Mesendoderm (in vitro differentiated cells): ENCODE results near the gene PRPF31.
A peak's percentile ranks its signal among the peaks of the same experiment; 100 is the strongest.

Experiments used
- DNase-seq: peaks from one replicate; pipeline ENCODE4 v3.0.0; 2013
- H2AK5ac ChIP-seq: 2 replicates; pipeline ENCODE4 v1.6.1; 2013; ENCODE audit warnings: low read length, inconsistent platforms
- H2BK120ac ChIP-seq: 2 replicates; pipeline ENCODE4 v1.6.1; 2013; ENCODE audit warnings: low read depth, mild to moderate bottlenecking, low read length, moderate library complexity, mixed read lengths
- H2BK15ac ChIP-seq: replicated peaks from 2 replicates; pipeline ENCODE4 v1.6.1; 2013; ENCODE audit warnings: low read depth, mild to moderate bottlenecking, moderate library complexity
- H2BK5ac ChIP-seq: 2 replicates; pipeline ENCODE4 v1.6.1; 2013; ENCODE audit warnings: low read length, inconsistent platforms
- H3K18ac ChIP-seq: 2 replicates; pipeline ENCODE4 v1.6.1; 2013; ENCODE audit warnings: mild to moderate bottlenecking, low read length, mixed read lengths
- H3K23ac ChIP-seq: one replicate; pipeline ENCODE4 v1.6.1; 2013; ENCODE audit warnings: low read length
- H3K27ac ChIP-seq: 2 replicates; pipeline ENCODE4 v1.5.1; 2013; ENCODE audit warnings: low read depth, mild to moderate bottlenecking, inconsistent platforms, low read length, moderate library complexity
- H3K27me3 ChIP-seq: 2 replicates; pipeline ENCODE4 v1.6.1; 2013; ENCODE audit warnings: low read length, control low read depth, mild to moderate bottlenecking, inconsistent platforms; ENCODE audit not compliant: insufficient read depth, poor library complexity
- H3K36me3 ChIP-seq: 2 replicates; pipeline ENCODE4 v1.6.1; 2013; ENCODE audit warnings: low read length, inconsistent platforms; ENCODE audit not compliant: control insufficient read depth, insufficient read depth
- H3K4ac ChIP-seq: one replicate; pipeline ENCODE4 v1.6.1; 2013; ENCODE audit warnings: low read depth, mild to moderate bottlenecking, low read length, moderate library complexity
- H3K4me1 ChIP-seq: 2 replicates; pipeline ENCODE4 v1.6.1; 2013; ENCODE audit warnings: low read depth, low read length, inconsistent platforms; ENCODE audit not compliant: control insufficient read depth
- H3K4me2 ChIP-seq: 2 replicates; pipeline ENCODE4 v1.6.1; 2013; ENCODE audit warnings: low read length
- H3K4me3 ChIP-seq: 2 replicates; pipeline ENCODE4 v1.5.1; 2013; ENCODE audit warnings: mild to moderate bottlenecking, low read length
- H3K56ac ChIP-seq: one replicate; pipeline ENCODE4 v1.6.1; 2013; ENCODE audit warnings: low read length
- H3K79me1 ChIP-seq: 2 replicates; pipeline ENCODE4 v1.6.1; 2013; ENCODE audit warnings: low read length, inconsistent platforms
- H3K79me2 ChIP-seq: 2 replicates; pipeline ENCODE4 v1.6.1; 2013; ENCODE audit warnings: mild to moderate bottlenecking, low read length; ENCODE audit not compliant: control insufficient read depth, insufficient read depth
- H3K9ac ChIP-seq: 2 replicates; pipeline ENCODE4 v1.6.1; 2013; ENCODE audit warnings: low read length, inconsistent platforms
- H4K5ac ChIP-seq: one replicate; pipeline ENCODE4 v1.6.1; 2013; ENCODE audit warnings: low read length
- H4K8ac ChIP-seq: one replicate; pipeline ENCODE4 v1.6.1; 2013; ENCODE audit warnings: low read depth, mild to moderate bottlenecking, control low read depth, low read length, moderate library complexity
- WGBS: extraction: QIAGEN DNeasy Blood & Tissue Kit; methylation state at CpG from one replicate; pipeline ENCODE4 v1.1.7; 2013; ENCODE audit warnings: low lambda C conversion rate, missing lambda C conversion rate; ENCODE audit not compliant: insufficient coverage; ENCODE audit errors: extremely low coverage; 5-methylcytosine and 5-hydroxymethylcytosine counted together

The PRPF31 gene

GRCh38 chr19:54153731-54154326, 38.3 kb downstream of the PRPF31 start:
- H2BK5ac ChIP-seq, result no peak overlapping the region
- H3K4me2 ChIP-seq, result no peak overlapping the region
- no peak overlapping the region for H3K4me3 ChIP-seq
- no peak overlapping the region for H3K4ac ChIP-seq
- no peak overlapping the region for H3K27ac ChIP-seq
- no peak overlapping the region for H4K8ac ChIP-seq
- no peaks in the 10 kb centered on the region for H3K79me2 ChIP-seq
- no CpG with 5 or more reads among the region's 10 CpGs for WGBS
- H3K27me3 ChIP-seq, result no peaks in the 10 kb centered on the region
- H4K5ac ChIP-seq, result no peak overlapping the region
- H3K79me1 ChIP-seq, result no peaks in the 10 kb centered on the region
- H3K56ac ChIP-seq, result no peak overlapping the region
- H3K4me1 ChIP-seq, result no peaks in the 10 kb centered on the region
- H3K36me3 ChIP-seq, result peaks cover 25% of the 10 kb centered on the region
- no peak overlapping the region for H3K9ac ChIP-seq
- no peak overlapping the region for H2BK120ac ChIP-seq
- H3K23ac ChIP-seq, result no peak overlapping the region
- H2BK15ac ChIP-seq, result no peak overlapping the region
- no peak for DNase-seq
- H3K18ac ChIP-seq, result no peak overlapping the region
- no peak overlapping the region for H2AK5ac ChIP-seq

- Histone ChIP-seq H4K8ac (no peak overlapping the region), H3K36me3 (peaks cover 22% of the 10 kb centered on the region), H2BK120ac (no peak overlapping the region), H2BK5ac (no peak overlapping the region), H2AK5ac (no peak overlapping the region), H3K4ac (no peak overlapping the region), H3K27me3 (no peaks in the 10 kb centered on the region), H2BK15ac (no peak overlapping the region), H3K79me1 (no peaks in the 10 kb centered on the region), H3K9ac (no peak overlapping the region), H3K79me2 (no peaks in the 10 kb centered on the region), H3K18ac (no peak overlapping the region), H3K4me2 (no peak overlapping the region), H3K4me3 (no peak overlapping the region), H3K56ac (no peak overlapping the region), H4K5ac (no peak overlapping the region), H3K27ac (no peak overlapping the region), H3K23ac (no peak overlapping the region), H3K4me1 (no peaks in the 10 kb centered on the region)
- no peak for DNase-seq
- no CpG with 5 or more reads among the region's 18 CpGs for WGBS
Measured at GRCh38 chr19:54154603-54155345, 39.2 kb downstream of the PRPF31 start.

GRCh38 chr19:54155694-54156093, 40.1 kb downstream of the PRPF31 start:
- Histone ChIP-seq H3K27me3 (no peaks in the 10 kb centered on the region), H3K9ac (no peak overlapping the region), H3K79me1 (peaks cover 2% of the 10 kb centered on the region), H3K4ac (no peak overlapping the region), H4K8ac (no peak overlapping the region), H3K36me3 (peaks cover 22% of the 10 kb centered on the region), H3K56ac (no peak overlapping the region), H2BK5ac (no peak overlapping the region), H2AK5ac (no peak overlapping the region), H3K4me2 (no peak overlapping the region), H4K5ac (no peak overlapping the region), H3K27ac (no peak overlapping the region), H3K23ac (no peak overlapping the region), H3K79me2 (no peaks in the 10 kb centered on the region), H3K18ac (no peak overlapping the region), H2BK15ac (no peak overlapping the region), H3K4me1 (no peaks in the 10 kb centered on the region), H2BK120ac (no peak overlapping the region), H3K4me3 (no peak overlapping the region)
- no CpG with 5 or more reads among the region's 19 CpGs for WGBS
- peak; percentile 48 for DNase-seq

- H3K79me1 ChIP-seq, result peaks cover 2% of the 10 kb centered on the region
- no peak overlapping the region for H2BK120ac ChIP-seq
- no peaks in the 10 kb centered on the region for H3K4me1 ChIP-seq
- no peak overlapping the region for H3K4me2 ChIP-seq
- H3K56ac ChIP-seq, result no peak overlapping the region
- no peaks in the 10 kb centered on the region for H3K79me2 ChIP-seq
- H3K18ac ChIP-seq, result no peak overlapping the region
- H3K27ac ChIP-seq, result no peak overlapping the region
- H2AK5ac ChIP-seq, result no peak overlapping the region
- no CpG with 5 or more reads among the region's 11 CpGs for WGBS
- no peak overlapping the region for H2BK5ac ChIP-seq
- H2BK15ac ChIP-seq, result no peak overlapping the region
- DNase-seq, result no peak
- H4K5ac ChIP-seq, result no peak overlapping the region
- no peak overlapping the region for H3K4me3 ChIP-seq
- H3K27me3 ChIP-seq, result no peaks in the 10 kb centered on the region
- no peak overlapping the region for H3K23ac ChIP-seq
- no peak overlapping the region for H4K8ac ChIP-seq
- no peak overlapping the region for H3K9ac ChIP-seq
- H3K36me3 ChIP-seq, result peaks cover 22% of the 10 kb centered on the region
- H3K4ac ChIP-seq, result no peak overlapping the region
Measured at GRCh38 chr19:54156490-54156889, 40.9 kb downstream of the PRPF31 start.

- Histone ChIP-seq H2BK15ac (no peak overlapping the region), H3K4me1 (no peaks in the 10 kb centered on the region), H2BK5ac (no peak overlapping the region), H4K5ac (no peak overlapping the region), H3K36me3 (peaks cover 22% of the 10 kb centered on the region), H3K79me2 (no peaks in the 10 kb centered on the region), H3K4me2 (no peak overlapping the region), H3K27ac (no peak overlapping the region), H3K56ac (no peak overlapping the region), H2AK5ac (no peak overlapping the region), H3K18ac (no peak overlapping the region), H3K9ac (no peak overlapping the region), H3K4me3 (no peak overlapping the region), H4K8ac (no peak overlapping the region), H3K27me3 (no peaks in the 10 kb centered on the region), H3K79me1 (peaks cover 2% of the 10 kb centered on the region), H3K4ac (no peak overlapping the region), H3K23ac (no peak overlapping the region), H2BK120ac (no peak overlapping the region)
- no peak for DNase-seq
- no CpG with 5 or more reads among the region's 3 CpGs for WGBS
Measured at GRCh38 chr19:54156953-54157352, 41.4 kb downstream of the PRPF31 start.
